Esophagus (tissue), 2 donors: Measurements from ENCODE around the gene KRTAP10-4. TPM values are rescaled to one million over a fixed set of nuclear protein-coding genes. Genes with fewer than 3 reads are reported as not detected.
"Not testable (repeated sequence)": the region's sequence is repeated elsewhere in the genome, so short reads cannot be mapped to it uniquely, and the experiment has no call there.

Source experiments
- H3K27ac ChIP-seq, 2 donors: one replicate each; pipeline ENCODE4 v1.5.1; 2013; ENCODE audit warnings: low read depth in 2 of 2, mild to moderate bottlenecking in 2 of 2, inconsistent platforms in 1 of 2, low read length in 1 of 2, moderate library complexity in 1 of 2
- H3K27me3 ChIP-seq, 2 donors: one replicate each; pipeline ENCODE4 v1.6.1; 2013; ENCODE audit warnings: low read length in 2 of 2, control low read depth in 1 of 2, mild to moderate bottlenecking in 1 of 2; ENCODE audit not compliant: insufficient read depth in 2 of 2, control insufficient read depth in 1 of 2
- H3K36me3 ChIP-seq, 2 donors: one replicate each; pipeline ENCODE4 v1.6.1; 2013; ENCODE audit warnings: low read length in 1 of 2; ENCODE audit not compliant: control insufficient read depth in 2 of 2, insufficient read depth in 2 of 2
- H3K4me1 ChIP-seq, 2 donors: one replicate each; pipeline ENCODE4 v1.6.1; 2013; ENCODE audit warnings: low read length in 1 of 2; ENCODE audit not compliant: control insufficient read depth in 2 of 2, insufficient read depth in 2 of 2
- H3K4me3 ChIP-seq, 2 donors: one replicate each; pipeline ENCODE4 v1.5.1; 2013; ENCODE audit warnings: low read length in 2 of 2, mild to moderate bottlenecking in 2 of 2, low read depth in 1 of 2, moderate library complexity in 1 of 2
- H3K9me3 ChIP-seq, 2 donors: one replicate each; pipeline ENCODE4 v1.6.1; 2013; ENCODE audit warnings: mild to moderate bottlenecking in 2 of 2, low read depth in 1 of 2, low read length in 1 of 2, moderate library complexity in 1 of 2; ENCODE audit not compliant: control insufficient read depth in 2 of 2, insufficient read depth in 1 of 2
- WGBS, 2 donors: extraction: QIAGEN DNeasy Blood & Tissue Kit; methylation state at CpG; one replicate each; pipeline ENCODE4 v1.1.7; 2013; 5-methylcytosine and 5-hydroxymethylcytosine counted together
- polyA plus RNA-seq, 2 donors: library from polyadenylated mRNA; stranded (reverse); fragments of 200-250 nt; gene quantifications; one replicate each; pipeline ENCODE4 v1.2.3, GENCODE V29; 2013
- donor health status: healthy with polysubstance abuse.
- donor health status: Bipolar disorder and iron deficiency.

KRTAP10-4 gene
- polyA plus RNA-seq, 2 donors = not detected

DNA sequence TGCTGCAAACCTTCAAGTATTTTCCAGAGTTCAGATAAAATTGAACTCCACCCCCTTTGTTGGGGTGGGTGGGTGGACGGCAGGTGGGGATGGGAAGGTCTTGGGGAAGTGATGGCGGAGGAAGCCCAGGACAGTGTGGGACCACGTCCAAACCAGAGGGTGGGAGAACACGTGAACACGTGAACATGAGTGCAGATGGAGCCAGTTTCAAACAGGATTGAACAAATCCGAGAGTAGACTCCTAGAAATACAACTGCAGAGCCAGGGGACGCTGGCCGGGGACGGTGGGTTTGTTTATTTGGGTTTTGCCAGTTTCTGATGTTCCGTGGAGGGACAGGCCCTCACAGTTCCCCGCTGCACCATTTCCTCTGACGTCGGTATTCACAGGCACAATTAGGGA is 25.1 kb upstream of the KRTAP10-4 start:
- Histone ChIP-seq H3K27me3 (no peaks in the 10 kb centered on the region), H3K27ac (no peak overlapping the region), H3K4me3 (peak overlapping the region in 1 of 2 donors; percentile 19), H3K4me1 (peaks cover 4 to 7% of the 10 kb centered on the region in 2 donors), H3K9me3 (no peaks in the 10 kb centered on the region), H3K36me3 (no peaks in the 10 kb centered on the region)
- WGBS, 2 donors = 43 to 45% methylated on average over 13 of the region's 13 CpGs

DNA sequence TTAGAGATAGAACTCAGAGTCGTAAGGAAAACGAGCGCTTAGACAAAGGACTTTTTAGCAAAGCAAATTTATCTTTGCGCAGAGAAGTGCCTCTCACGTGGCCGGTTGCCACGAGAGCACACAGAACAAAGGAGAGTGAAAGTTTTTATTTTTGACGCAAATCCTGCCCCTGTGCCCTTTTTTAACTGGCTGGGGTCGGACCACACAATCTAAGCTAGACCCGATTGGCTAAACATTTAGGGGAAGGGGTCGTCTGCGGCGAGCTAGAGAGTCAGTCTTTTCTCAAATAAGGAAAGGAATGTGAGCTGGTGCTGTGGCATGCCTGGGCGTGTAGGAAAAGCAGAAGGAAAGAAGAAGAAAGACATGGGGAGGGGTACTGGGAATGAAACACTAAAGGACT is 24.6 kb upstream of the KRTAP10-4 start:
- H3K4me3 ChIP-seq = peak overlapping the region in 1 of 2 donors; percentile 1
- no peak overlapping the region for H3K27ac ChIP-seq
- H3K36me3 ChIP-seq = no peaks in the 10 kb centered on the region
- 25 to 26% methylated on average over 14 of the region's 14 CpGs for WGBS, 2 donors
- H3K4me1 ChIP-seq = peaks cover 4 to 7% of the 10 kb centered on the region in 2 donors
- no peaks in the 10 kb centered on the region for H3K27me3 ChIP-seq
- H3K9me3 ChIP-seq = no peaks in the 10 kb centered on the region

DNA sequence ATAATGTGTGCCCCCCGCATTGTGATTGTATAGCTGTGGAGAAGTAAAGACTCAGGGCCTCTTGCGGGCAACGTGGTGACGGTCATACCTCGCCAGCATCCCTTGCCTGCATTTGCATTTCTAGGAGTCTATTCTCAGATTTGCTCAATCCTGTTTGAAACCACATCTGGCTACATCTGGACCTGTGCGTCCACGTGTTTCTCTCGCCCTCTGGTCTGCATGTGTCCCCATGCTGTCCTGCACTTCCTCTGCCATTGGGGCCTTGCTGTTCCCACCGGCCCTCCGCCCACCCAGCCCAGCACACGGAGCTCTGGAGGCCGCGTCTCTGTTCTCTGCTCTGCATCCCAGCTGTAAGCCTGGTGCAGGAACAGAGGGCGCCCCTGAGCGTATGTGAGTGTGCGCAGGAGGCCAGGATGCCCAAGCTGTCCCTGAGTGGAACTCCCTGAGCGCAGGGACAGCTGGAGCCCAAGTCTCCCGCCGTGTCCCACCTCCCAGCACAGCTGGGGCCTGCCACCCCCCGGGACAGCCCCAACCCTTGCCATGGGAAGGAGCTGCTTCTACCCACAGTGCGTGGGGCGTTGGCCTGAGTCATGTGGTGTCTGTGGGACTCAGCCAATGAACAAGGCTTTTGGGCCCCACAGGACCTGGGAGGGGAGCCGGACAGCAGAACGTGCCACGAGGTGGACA is 23.9 kb upstream of the KRTAP10-4 start:
- 69 to 70% methylated on average over 25 of the region's 25 CpGs for WGBS, 2 donors
- peaks cover 4 to 7% of the 10 kb centered on the region in 2 donors for H3K4me1 ChIP-seq
- no peaks in the 10 kb centered on the region for H3K36me3 ChIP-seq
- H3K27me3 ChIP-seq = no peaks in the 10 kb centered on the region
- H3K4me3 ChIP-seq = no peak overlapping the region
- H3K27ac ChIP-seq = no peak overlapping the region
- H3K9me3 ChIP-seq = no peaks in the 10 kb centered on the region

DNA sequence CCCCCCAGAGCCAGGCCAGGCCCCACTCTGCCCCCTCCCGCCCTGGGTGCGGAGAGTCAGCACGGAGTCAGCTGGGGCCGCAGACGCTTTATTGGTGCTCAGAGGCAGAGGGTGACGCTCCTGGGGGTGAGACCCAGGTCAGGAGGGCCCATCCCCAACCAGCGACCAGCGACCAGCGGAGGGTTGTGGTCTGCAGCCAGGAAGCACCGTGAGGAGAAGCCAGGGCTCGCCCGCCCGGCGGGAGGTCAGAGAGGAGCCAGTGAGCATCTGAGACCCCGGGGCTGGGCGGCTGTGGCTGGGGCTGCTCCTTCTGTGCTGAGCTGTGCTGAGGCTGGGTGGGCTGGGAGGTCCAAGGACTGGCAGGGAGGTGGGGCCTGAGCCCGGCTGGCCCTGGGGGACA is 23.2 kb upstream of the KRTAP10-4 start:
- WGBS, 2 donors = 55 to 65% methylated on average over 12 to 17 of the region's 17 CpGs
- not testable (repeated sequence) for H3K4me1 ChIP-seq, H3K27me3 ChIP-seq, H3K4me3 ChIP-seq, H3K36me3 ChIP-seq, H3K27ac ChIP-seq, H3K9me3 ChIP-seq

DNA sequence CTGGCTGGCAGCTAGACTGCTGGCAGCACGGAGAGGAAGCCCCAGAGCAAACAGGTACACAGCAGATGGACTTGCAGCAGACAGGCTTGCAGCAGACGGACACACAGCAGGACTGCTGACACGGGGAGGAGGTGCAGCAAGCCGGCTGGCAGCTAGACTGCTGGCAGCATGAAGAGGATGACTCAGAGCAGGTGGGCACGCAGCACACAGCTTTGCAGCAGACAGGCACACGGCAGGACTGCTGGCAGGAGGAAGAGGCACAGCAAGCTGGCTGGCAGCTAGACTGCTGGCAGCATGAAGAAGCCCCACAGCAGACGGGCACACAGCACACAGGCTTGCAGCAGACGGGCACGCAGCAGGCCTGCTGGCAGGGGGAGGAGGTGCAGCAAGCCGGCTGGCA is 22.7 kb upstream of the KRTAP10-4 start:
- no peaks in the 10 kb centered on the region for H3K36me3 ChIP-seq
- peaks cover 4 to 7% of the 10 kb centered on the region in 2 donors for H3K4me1 ChIP-seq
- WGBS, 2 donors = 45 to 49% methylated on average over 10 of the region's 10 CpGs
- no peaks in the 10 kb centered on the region for H3K9me3 ChIP-seq
- H3K4me3 ChIP-seq = no peak overlapping the region
- no peaks in the 10 kb centered on the region for H3K27me3 ChIP-seq
- H3K27ac ChIP-seq = no peak overlapping the region

DNA sequence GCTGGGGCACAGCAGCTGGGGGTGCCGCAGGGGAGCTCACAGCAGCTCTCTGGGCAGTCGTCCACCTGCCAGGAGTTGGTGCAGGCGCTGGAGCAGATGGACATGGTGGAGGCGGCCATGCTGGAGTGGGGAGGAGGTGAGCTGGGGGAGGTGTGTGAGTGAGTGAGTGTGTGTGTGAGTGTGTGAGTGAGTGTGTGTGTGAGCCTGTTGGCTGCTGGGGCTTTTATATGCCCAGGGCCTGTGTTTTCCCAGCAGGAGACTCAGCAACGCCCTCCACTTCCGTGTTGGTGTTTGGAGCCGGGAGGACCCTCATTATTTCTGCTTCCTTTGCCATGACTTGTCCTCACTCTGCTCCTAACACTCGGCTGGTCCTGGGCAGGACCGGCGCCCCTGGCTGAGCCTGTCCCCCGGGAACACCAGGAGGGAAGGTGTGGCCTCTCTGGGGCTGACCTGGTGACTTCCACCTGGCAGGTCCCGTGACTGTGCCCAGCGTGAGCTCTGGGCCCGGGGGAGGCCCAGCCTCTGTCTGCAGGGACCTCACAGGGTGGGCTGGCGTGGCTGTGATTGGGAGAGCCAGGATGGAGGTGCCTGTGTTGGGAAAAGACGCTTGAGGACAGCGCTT is 22.1 kb upstream of the KRTAP10-4 start, which contains the start of gene KRTAP10-2:
Gene KRTAP10-2, minus strand, starts transcription at position 166 of the 622 bp plus-strand sequence. Its CDS starts 47 bp downstream, at position 119.
- Histone ChIP-seq H3K27me3 (no peaks in the 10 kb centered on the region), H3K36me3 (no peaks in the 10 kb centered on the region), H3K4me1 (peaks cover 4 to 7% of the 10 kb centered on the region in 2 donors), H3K27ac (no peak within 1 kb of the TSS), H3K9me3 (no peaks in the 10 kb centered on the region), H3K4me3 (no peak within 1 kb of the TSS)
- WGBS, 2 donors = 47 to 57% methylated on average over 17 of the region's 17 CpGs

DNA sequence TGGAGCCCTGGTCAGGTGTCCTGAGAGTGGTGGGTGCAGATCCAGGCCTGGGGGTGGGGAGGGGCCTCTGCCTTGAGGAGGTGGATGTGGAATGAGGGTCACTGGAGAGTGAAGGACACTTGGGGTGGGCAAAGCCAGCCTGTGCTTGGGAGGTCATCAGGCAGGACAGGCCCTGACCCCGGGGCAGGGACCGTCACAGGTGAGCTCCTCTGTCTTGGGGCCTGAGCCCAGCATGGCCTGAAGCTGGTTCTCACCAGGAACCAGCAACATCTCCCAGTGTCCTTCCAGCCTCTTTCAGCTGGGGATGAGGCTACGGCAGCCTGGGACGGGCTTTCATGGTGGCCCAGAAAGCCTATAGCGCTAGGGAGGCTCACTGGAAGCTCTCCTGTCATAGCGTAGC is 21.4 kb upstream of the KRTAP10-4 start:
- peaks cover 4 to 7% of the 10 kb centered on the region in 2 donors for H3K4me1 ChIP-seq
- no peaks in the 10 kb centered on the region for H3K9me3 ChIP-seq
- no peak overlapping the region for H3K27ac ChIP-seq
- H3K4me3 ChIP-seq = no peak overlapping the region
- H3K36me3 ChIP-seq = no peaks in the 10 kb centered on the region
- no peaks in the 10 kb centered on the region for H3K27me3 ChIP-seq
- 87 to 95% methylated on average over 6 of the region's 6 CpGs for WGBS, 2 donors

DNA sequence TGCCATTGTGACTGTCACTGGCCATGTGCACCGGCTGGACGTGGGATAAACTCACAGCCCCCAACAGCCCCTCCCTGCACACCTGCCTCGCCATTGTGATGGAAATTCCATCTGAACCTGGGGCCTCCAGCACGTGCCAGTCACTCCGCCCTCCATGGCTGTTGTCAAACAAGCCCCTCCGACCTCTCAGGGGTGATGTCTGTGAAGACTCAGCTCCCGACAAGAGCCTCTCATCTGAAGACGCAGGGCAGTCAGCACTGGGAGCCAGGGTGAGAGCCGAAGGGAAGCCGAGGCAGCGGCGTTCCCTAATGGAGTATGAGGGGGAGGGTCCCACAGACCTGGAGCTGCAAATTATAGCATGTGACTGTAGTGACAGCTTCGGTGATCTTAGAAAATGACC is 20.8 kb upstream of the KRTAP10-4 start:
- Histone ChIP-seq H3K27me3 (no peaks in the 10 kb centered on the region), H3K27ac (no peak overlapping the region), H3K4me3 (no peak overlapping the region), H3K9me3 (no peaks in the 10 kb centered on the region), H3K36me3 (no peaks in the 10 kb centered on the region), H3K4me1 (peaks cover 4 to 7% of the 10 kb centered on the region in 2 donors)
- 81 to 82% methylated on average over 13 of the region's 13 CpGs for WGBS, 2 donors

DNA sequence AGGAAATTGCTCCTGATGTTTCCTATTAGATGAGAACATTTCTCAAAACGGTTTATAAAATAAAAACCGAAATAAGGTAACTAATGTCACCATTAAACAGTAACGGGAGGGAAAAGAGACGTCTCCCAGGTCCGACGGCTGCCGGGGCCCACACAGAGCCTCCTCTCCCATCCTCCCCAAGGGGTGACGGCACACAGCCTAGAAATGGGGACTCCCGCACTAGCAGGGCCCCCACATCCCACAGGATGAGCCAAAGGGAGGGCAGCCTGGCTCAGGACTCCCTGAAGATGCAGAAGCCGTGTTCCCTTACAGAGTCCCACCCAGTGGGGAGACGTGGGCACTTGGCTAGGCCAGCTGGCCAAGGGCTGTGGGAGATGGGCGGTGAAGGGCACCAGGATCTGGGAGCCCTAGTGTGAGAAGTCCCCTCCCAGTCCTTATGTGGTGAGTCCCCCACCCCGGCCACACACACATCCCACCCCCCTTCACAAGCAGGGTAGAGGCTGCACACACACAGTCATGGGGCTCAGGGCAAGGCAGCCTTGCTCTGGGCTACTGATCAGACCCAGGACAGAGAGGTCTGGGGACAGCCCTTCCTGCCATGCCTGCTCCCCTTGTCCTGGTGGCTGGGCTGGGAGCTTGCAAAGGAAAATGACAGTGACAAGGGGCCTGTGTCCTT is 18.2 kb upstream of the KRTAP10-4 start:
- H3K9me3 ChIP-seq = peaks cover 0 to 2% of the 10 kb centered on the region in 2 donors
- H3K4me1 ChIP-seq = peaks cover 0 to 4% of the 10 kb centered on the region in 2 donors
- no peak overlapping the region for H3K27ac ChIP-seq
- no peaks in the 10 kb centered on the region for H3K36me3 ChIP-seq
- no peaks in the 10 kb centered on the region for H3K27me3 ChIP-seq
- no peak overlapping the region for H3K4me3 ChIP-seq
- 79 to 86% methylated on average over 13 of the region's 13 CpGs for WGBS, 2 donors
